ENCODE results near the gene ELK3.

DNA sequence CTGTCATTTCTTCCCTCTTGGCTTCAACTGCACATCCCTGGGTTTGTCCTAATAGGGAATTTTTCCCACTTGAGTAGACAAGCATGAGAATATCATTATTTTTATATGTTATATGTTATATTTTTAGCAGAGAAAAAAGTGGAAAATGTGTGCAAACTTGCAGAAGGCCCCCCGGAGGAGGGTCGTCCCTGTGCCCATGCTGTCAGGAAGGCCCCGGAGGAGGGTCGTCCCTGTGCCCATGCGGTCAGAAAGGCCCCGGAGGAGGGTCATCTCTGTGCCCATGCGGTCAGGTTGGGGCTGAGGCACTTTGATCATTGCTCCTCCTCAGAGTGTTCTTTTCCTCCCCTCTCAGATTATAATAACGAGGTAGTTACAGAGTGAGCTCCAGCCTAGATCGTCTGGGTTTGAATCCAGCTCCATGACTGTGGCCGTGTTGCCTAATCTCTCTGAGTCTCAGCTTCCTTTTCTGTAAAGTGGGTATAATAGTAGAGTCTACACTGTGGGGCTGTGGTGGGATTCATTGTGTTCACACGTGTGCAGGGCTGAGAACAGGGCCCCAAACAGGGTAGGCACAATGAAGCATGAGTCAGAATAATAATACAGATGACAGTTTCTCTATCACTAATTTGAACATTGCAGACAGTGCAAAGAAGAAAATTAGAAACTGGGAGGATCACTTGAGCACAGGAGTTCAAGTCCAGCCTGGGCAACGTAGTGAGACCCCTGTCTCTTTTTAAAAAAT, 33.4 kb downstream of the ELK3 start:
- TF ChIP-seq SIN3A (IDR thresholded peaks at IDR 0.05; ENCODE audit: borderline replicate concordance in 2 of 2, control insufficient read depth in 1 of 2, low read depth in 2 of 2, low read length in 2 of 2) (no peak), YY1 (IDR thresholded peaks at IDR 0.05; ENCODE audit: borderline replicate concordance in 1 of 3, control insufficient read depth in 1 of 3, extremely low read depth in 1 of 3, insufficient read depth in 3 of 3, insufficient read length in 1 of 3, insufficient replicate concordance in 2 of 3, low read depth in 1 of 3, low read length in 2 of 3) (no peak)
